Stimulated activated naive CD8-positive, alpha-beta T cell treated with anti-CD3 and anti-CD28 coated beads, Interleukin-15, amount 100 ng/mL, for 72 hours (primary cell): Measurements from ENCODE around the gene QKI.

Source experiments
- ATAC-seq: fragments of 150-1000 bp; cut with Tn5 transposase; 2 replicates; pipeline ENCODE4 v1.10.0; 2021; ENCODE audit warnings: mild to moderate bottlenecking, moderate library complexity
- DNase-seq, 2 donors: peaks; one replicate each; pipeline ENCODE4 v3.0.0; 2021 to 2022
- H3K27ac Mint-ChIP-seq, 2 donors: one replicate each; pipeline ENCODE4 v1.8.0; 2022; ENCODE audit warnings: mild to moderate bottlenecking in 2 of 2, mixed read lengths in 2 of 2, moderate library complexity in 2 of 2
- H3K27me3 Mint-ChIP-seq: one replicate; pipeline ENCODE4 v1.8.0; 2022; ENCODE audit warnings: mixed read lengths
- H3K4me1 Mint-ChIP-seq: one replicate; pipeline ENCODE4 v1.8.0; 2022; ENCODE audit warnings: mild to moderate bottlenecking, mixed read lengths
- H3K4me3 Mint-ChIP-seq, 2 donors: one replicate each; pipeline ENCODE4 v1.8.0; 2022; ENCODE audit warnings: mild to moderate bottlenecking in 2 of 2, mixed read lengths in 2 of 2, moderate library complexity in 1 of 2
- H3K9me3 Mint-ChIP-seq, 2 donors: one replicate each; pipeline ENCODE4 v1.8.0; 2022; ENCODE audit warnings: mixed read lengths in 2 of 2

The QKI gene

DNA sequence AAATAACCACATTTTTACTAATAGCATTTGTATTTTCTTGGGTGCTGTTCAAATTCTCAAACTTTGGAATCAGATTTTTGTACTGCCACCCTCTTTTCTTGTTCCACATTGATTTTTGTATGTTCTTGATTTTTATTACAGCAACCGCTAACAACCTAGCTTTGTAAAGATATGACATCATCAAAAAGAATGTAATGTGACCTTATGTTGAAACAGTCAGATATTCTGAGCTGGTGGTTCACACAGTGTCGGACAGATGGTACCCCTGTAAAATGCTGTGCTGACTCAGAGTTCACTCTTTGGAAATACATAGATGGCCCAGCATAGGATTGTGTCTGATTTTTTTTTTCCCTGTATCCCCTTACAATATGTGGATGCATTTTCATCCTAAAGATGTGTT lies 118.9 kb downstream of the QKI start:
- Mint-ChIP-seq H3K9me3 (no peaks in the 10 kb centered on the region), H3K4me1 (peaks cover 13% of the 10 kb centered on the region), H3K27ac (no peak overlapping the region), H3K4me3 (no peak overlapping the region), H3K27me3 (no peaks in the 10 kb centered on the region)
- ATAC-seq, result no peak
- no peak for DNase-seq

DNA sequence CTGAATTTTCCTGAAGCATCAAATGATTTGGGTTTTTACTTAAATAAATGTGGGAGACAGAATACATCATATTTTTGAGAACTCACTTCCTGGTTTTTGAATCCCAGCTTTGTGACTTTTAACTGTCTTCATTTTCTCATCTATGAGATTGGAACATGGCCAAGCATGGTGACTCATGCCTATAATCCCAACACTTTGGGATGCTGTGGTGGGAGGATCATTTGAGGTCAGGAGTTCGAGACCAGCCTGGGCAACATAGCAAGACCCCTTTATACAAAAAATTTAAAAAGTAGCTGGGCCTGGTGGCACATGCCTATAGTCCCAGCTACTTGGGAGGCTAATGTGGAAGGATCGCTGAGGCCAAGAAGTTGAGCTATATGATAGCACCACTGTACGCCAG lies 122.3 kb downstream of the QKI start:
- no peak for DNase-seq

DNA sequence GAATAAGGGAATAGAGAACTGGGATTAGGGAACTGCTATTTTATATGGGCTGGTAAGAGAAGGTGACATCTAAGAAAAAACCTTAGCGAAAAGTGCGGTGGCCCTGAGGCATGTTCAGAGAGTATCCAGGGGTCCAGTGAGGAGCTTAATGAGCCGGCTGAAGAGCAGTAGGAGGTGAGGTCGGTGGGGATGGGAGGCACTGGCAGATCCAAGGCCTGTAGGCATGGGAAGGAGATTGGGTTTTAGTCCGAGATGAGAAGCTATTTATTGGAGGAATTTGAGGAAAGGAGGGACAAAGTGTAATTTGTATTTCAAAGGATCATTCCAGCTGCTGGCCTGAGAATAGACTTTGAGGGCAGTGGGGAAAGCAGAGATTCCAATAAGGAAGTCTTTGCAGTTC lies 123.8 kb downstream of the QKI start:
- ATAC-seq (no peak), DNase-seq (no peak)
- H3K4me1 Mint-ChIP-seq, result no peaks in the 10 kb centered on the region
- no peak overlapping the region for H3K27ac Mint-ChIP-seq
- H3K27me3 Mint-ChIP-seq, result no peaks in the 10 kb centered on the region
- H3K4me3 Mint-ChIP-seq, result no peak overlapping the region
- H3K9me3 Mint-ChIP-seq, result no peaks in the 10 kb centered on the region

More for the DNA sequence above, 122.3 kb downstream of the QKI start:
- no peaks in the 10 kb centered on the region for H3K9me3 Mint-ChIP-seq
- no peaks in the 10 kb centered on the region for H3K27me3 Mint-ChIP-seq
- no peak overlapping the region for H3K27ac Mint-ChIP-seq
- ATAC-seq, result no peak
- no peak overlapping the region for H3K4me3 Mint-ChIP-seq
- H3K4me1 Mint-ChIP-seq, result no peaks in the 10 kb centered on the region

- no peak overlapping the region for H3K27ac Mint-ChIP-seq
- H3K9me3 Mint-ChIP-seq, result no peaks in the 10 kb centered on the region
- no peaks in the 10 kb centered on the region for H3K27me3 Mint-ChIP-seq
- no peaks in the 10 kb centered on the region for H3K4me1 Mint-ChIP-seq
- no peak overlapping the region for H3K4me3 Mint-ChIP-seq
- ATAC-seq (no peak), DNase-seq (no peak)
Measured at GRCh38 chr6:163539101-163539762, 124.7 kb downstream of the QKI start.

DNA sequence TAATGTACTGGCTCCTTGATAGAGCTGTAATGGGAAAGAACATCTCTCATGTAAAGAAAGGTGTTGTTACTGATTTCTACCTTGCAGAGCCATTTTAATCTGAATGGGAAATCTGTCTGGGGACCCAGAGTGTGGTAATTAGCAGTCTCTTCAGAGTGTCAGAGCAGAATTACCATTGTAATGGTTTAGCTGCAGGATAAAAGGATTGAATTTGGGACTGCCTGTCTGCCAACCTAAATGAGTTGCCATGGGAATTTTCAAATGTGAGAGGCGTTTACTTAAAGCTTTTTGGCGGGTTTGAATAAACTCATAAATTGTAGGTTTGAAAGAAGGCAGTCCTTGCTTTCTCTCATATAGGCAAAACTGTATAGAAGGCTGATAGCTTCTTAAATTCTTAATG lies 128.8 kb downstream of the QKI start:
- Mint-ChIP-seq H3K4me3 (no peak overlapping the region), H3K9me3 (no peaks in the 10 kb centered on the region), H3K27me3 (no peaks in the 10 kb centered on the region), H3K4me1 (no peaks in the 10 kb centered on the region), H3K27ac (no peak overlapping the region)
- ATAC-seq (no peak), DNase-seq (no peak)

GRCh38 chr6:163545370-163545769 lies 130.9 kb downstream of the QKI start:
- Mint-ChIP-seq H3K4me1 (no peaks in the 10 kb centered on the region), H3K27me3 (no peaks in the 10 kb centered on the region), H3K9me3 (no peaks in the 10 kb centered on the region), H3K4me3 (no peak overlapping the region), H3K27ac (no peak overlapping the region)
- ATAC-seq (no peak), DNase-seq (no peak)

DNA sequence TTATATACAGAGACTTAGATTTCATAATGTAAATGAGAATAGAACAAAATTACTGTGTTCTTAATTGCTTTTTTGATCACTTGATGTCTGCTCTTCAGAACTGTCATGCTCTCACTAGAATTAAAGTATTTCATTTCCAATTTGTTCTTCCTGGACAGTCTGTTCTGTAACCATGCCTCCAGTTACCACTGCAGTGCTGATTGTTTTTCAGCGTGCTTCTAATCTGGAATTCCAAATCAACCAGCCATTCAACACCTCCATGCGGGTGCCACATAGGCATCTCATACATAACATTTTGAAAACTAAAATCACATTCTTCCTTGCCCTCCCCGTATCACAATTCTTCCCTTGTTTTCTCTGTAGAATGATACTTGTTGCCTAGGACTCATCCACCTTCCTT lies 132.8 kb downstream of the QKI start:
- ATAC-seq, result no peak
- no peaks in the 10 kb centered on the region for H3K27me3 Mint-ChIP-seq
- no peak for DNase-seq
- no peaks in the 10 kb centered on the region for H3K9me3 Mint-ChIP-seq
- no peak overlapping the region for H3K27ac Mint-ChIP-seq
- H3K4me1 Mint-ChIP-seq, result no peaks in the 10 kb centered on the region
- no peak overlapping the region for H3K4me3 Mint-ChIP-seq

DNA sequence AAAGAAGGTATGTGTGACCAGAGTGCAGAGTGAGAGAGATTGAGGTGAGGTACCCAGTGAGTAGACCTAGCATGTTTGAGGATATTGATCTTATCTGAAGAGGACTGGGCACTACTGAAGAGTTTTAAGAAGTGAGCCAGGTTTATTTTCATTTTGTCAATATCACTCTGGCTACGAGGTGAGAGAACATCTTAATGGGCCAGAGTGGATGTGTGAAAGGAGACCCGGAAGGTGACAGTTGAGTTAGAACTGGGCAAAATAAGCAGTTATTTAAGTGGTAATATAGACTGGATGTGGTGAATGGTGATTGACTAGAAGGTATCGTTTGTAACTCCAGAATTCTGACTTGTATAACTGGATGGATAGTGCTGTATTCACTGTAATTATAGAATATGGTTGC lies 134.1 kb downstream of the QKI start:
- DNase-seq (no peak), ATAC-seq (no peak)
- H3K4me1 Mint-ChIP-seq, result peaks cover 1% of the 10 kb centered on the region
- peak overlapping the region in 1 of 2 donors; percentile 31 for H3K27ac Mint-ChIP-seq
- no peaks in the 10 kb centered on the region for H3K27me3 Mint-ChIP-seq
- no peak overlapping the region for H3K4me3 Mint-ChIP-seq
- H3K9me3 Mint-ChIP-seq, result no peaks in the 10 kb centered on the region

- Mint-ChIP-seq H3K27me3 (no peaks in the 10 kb centered on the region), H3K9me3 (no peaks in the 10 kb centered on the region), H3K4me1 (peaks cover 5% of the 10 kb centered on the region), H3K4me3 (no peak overlapping the region), H3K27ac (no peak overlapping the region)
- ATAC-seq, result no peak
- DNase-seq, result no peak
Measured at GRCh38 chr6:163554032-163554431, 139.5 kb downstream of the QKI start.

DNA sequence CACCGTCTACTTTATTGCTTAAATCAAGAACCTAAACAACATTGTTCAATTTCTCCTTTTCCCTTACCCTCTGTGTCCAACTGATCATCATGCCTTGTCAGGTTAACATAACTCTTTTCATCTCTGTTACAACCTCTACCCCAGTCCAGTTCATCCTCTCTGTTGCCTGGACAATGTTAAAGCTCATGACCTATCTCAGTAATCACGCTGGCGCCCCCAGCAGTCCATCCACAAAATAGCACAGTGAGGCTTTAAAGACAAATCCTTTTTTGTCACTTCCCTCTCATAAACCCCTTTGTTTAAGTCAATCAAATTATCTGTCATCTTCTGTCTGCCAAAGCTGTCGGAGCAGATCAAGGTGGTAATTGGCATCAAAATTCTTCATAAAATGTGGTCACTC lies 140.1 kb downstream of the QKI start:
- H3K9me3 Mint-ChIP-seq, result no peaks in the 10 kb centered on the region
- peak overlapping the region in 1 of 2 donors; percentile 74 for H3K27ac Mint-ChIP-seq
- ATAC-seq (peak; percentile 72), DNase-seq (peak; percentile 32 to 57)
- no peaks in the 10 kb centered on the region for H3K27me3 Mint-ChIP-seq
- no peak overlapping the region for H3K4me3 Mint-ChIP-seq
- peaks cover 5% of the 10 kb centered on the region for H3K4me1 Mint-ChIP-seq

GRCh38 chr6:163559661-163560060 lies 145.1 kb downstream of the QKI start:
- ATAC-seq (no peak), DNase-seq (no peak)
- Mint-ChIP-seq H3K9me3 (no peaks in the 10 kb centered on the region), H3K27ac (no peak overlapping the region), H3K27me3 (no peaks in the 10 kb centered on the region), H3K4me3 (no peak overlapping the region), H3K4me1 (no peaks in the 10 kb centered on the region)

GRCh38 chr6:163563318-163563717 lies 148.8 kb downstream of the QKI start:
- Mint-ChIP-seq H3K27ac (no peak overlapping the region), H3K27me3 (no peaks in the 10 kb centered on the region), H3K4me3 (no peak overlapping the region), H3K9me3 (no peaks in the 10 kb centered on the region), H3K4me1 (no peaks in the 10 kb centered on the region)
- DNase-seq (no peak), ATAC-seq (no peak)

- Mint-ChIP-seq H3K4me1 (no peaks in the 10 kb centered on the region), H3K27me3 (no peaks in the 10 kb centered on the region), H3K27ac (no peak overlapping the region), H3K9me3 (no peaks in the 10 kb centered on the region), H3K4me3 (no peak overlapping the region)
- ATAC-seq (no peak), DNase-seq (no peak)
Measured at GRCh38 chr6:163564534-163564933, 150.0 kb downstream of the QKI start.

DNA sequence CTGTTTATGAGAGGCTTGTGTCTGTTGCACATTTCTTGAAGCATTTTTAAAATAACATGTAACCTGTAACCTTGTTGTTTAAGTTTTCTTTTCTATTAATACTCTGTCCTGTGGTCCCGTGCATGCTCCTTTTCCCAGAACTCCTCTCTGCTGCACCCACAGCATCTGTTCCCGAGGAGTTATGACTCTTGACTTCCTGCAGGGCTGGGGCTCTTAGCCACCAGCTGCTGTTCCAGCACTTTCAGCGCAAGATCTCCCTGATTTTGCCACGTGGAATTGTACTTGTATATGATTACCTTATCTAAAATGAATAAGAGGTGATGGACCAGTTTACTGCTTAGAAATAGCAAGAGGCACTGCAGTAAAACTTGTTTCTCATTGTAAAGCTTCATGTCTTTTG lies 150.6 kb downstream of the QKI start:
- Mint-ChIP-seq H3K4me1 (no peaks in the 10 kb centered on the region), H3K9me3 (no peaks in the 10 kb centered on the region), H3K27ac (no peak overlapping the region), H3K27me3 (no peaks in the 10 kb centered on the region), H3K4me3 (no peak overlapping the region)
- ATAC-seq (no peak), DNase-seq (no peak)

DNA sequence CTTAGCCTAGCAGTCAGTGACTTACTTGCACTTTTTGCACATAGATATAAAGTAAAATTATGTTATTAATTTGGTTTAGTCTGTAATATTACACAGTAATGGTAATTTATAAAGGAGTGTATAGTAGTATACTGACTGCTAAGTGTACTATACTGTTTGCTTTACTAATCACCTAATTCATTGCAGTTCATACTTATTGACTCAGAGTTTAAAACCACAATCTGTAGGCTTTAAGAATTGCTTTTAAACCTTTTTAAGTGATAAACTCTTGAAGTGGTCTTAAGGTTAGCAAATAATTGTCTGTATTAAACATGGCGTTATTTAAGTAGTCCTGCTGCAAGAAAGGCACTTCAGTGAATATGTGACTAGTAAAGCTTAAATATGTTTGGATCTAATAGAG lies 151.5 kb downstream of the QKI start:
- H3K4me1 Mint-ChIP-seq, result no peaks in the 10 kb centered on the region
- ATAC-seq (no peak), DNase-seq (no peak)
- H3K27ac Mint-ChIP-seq, result no peak overlapping the region
- no peak overlapping the region for H3K4me3 Mint-ChIP-seq
- H3K27me3 Mint-ChIP-seq, result no peaks in the 10 kb centered on the region
- H3K9me3 Mint-ChIP-seq, result no peaks in the 10 kb centered on the region

DNA sequence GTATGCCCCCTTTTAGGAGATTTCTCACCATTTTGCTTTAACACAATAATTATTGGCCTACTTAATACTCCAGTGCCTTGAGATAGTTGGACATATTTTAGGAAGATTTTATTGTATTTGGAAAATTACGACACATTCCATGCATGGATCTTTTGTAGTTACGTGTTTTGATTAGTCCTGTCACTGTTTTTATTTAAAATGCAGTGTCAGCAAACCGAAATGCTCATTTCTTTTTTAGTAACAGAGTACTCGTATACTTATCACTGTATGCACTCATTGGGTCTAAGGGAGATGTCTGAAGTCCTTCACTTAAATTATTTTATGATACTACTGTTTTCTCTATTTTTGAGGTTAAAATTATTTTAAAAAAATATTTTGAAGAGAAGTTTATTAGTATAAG lies 153.8 kb downstream of the QKI start:
- Mint-ChIP-seq H3K27me3 (no peaks in the 10 kb centered on the region), H3K4me3 (no peak overlapping the region), H3K27ac (no peak overlapping the region), H3K9me3 (no peaks in the 10 kb centered on the region), H3K4me1 (no peaks in the 10 kb centered on the region)
- DNase-seq (no peak), ATAC-seq (no peak)

DNA sequence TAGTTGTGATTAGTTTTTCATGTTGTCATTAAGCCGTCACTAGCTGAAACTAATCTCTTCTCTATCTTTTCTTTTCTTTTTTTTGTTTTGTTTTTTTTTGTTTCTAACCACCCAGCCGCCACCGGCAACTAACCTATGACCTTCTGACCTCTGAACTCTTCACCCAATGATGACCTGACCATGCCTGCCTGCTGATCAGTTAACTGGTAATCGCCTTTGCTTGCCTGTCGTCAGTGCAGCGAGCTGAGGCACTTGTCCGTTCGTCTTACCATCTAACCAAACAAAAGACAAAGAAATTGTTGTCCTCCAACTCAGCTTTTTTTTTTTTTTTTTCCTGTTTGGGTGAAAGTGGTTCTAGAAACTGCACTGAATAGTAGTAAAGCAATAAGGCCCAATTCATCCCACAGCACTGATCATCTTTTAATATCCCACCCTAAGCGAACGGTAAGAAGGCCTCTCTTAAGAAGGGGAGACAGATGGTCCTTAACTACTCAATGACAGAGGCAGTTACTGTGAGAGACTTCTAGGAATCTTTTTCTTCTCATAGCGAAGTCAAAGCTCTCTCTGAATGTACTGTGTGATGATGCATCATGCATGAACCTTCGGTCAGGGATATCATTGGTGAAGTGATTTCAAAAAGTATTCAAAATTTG lies 156.2 kb downstream of the QKI start:
- Mint-ChIP-seq H3K9me3 (no peaks in the 10 kb centered on the region), H3K27me3 (no peaks in the 10 kb centered on the region), H3K4me3 (no peak overlapping the region), H3K4me1 (no peaks in the 10 kb centered on the region), H3K27ac (no peak overlapping the region)
- DNase-seq (no peak), ATAC-seq (no peak)
